ENCODE data around the gene WDR55.
"Not testable (repeated sequence)": the region's sequence is repeated elsewhere in the genome, so short reads cannot be mapped to it uniquely, and the experiment has no call there.

The WDR55 gene

DNA sequence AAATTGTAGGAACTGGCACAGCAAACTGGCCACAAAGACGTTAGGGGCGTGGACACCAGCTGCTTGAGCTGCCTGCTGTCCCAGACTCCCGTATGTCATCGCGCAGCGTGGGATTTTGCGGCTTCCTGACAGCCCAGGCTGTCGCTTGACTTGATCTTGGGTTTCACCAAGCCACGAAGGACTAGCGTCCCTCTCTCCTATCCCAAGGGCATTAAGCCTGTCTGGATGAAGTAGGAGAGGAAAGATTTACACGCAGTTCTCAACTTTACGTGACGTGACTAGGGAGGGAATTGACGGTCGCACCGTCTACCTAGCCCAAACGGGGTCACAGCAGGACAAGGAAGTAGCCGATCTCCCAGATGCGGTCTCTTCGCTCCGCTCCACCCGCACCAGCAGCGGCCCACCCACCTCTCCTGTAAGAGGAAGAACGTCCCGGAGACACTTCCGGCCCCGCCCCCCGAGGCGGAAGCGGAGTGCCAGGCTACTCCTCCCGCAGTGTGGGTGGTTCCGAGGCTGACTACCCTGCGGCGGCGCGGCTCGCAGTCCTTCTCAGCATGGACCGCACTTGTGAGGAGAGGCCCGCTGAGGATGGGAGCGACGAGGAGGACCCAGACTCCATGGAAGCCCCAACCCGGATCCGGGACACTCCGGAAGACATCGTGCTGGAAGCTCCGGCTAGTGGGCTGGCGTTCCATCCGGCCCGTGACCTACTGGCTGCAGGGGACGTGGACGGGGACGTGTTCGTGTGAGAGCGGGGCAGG is at the start of gene WDR55:
Gene WDR55, plus strand, starts transcription at position 546 of the 761 bp plus-strand sequence. Its CDS starts 9 bp downstream, at position 555.
- H3K4me3 ChIP-seq, result peak within 1 kb of the TSS; percentile 92
- DNase-seq (ENCODE audit: low spot score), result peak; percentile 98
- peak within 1 kb of the TSS; percentile 94 to 97 for H3K27ac ChIP-seq
- TF ChIP-seq, protein P1, sequence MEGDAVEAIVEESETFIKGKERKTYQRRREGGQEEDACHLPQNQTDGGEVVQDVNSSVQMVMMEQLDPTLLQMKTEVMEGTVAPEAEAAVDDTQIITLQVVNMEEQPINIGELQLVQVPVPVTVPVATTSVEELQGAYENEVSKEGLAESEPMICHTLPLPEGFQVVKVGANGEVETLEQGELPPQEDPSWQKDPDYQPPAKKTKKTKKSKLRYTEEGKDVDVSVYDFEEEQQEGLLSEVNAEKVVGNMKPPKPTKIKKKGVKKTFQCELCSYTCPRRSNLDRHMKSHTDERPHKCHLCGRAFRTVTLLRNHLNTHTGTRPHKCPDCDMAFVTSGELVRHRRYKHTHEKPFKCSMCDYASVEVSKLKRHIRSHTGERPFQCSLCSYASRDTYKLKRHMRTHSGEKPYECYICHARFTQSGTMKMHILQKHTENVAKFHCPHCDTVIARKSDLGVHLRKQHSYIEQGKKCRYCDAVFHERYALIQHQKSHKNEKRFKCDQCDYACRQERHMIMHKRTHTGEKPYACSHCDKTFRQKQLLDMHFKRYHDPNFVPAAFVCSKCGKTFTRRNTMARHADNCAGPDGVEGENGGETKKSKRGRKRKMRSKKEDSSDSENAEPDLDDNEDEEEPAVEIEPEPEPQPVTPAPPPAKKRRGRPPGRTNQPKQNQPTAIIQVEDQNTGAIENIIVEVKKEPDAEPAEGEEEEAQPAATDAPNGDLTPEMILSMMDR (IDR thresholded peaks at IDR 0.05), result no peak

- H3K27ac ChIP-seq, result no peak overlapping the region
- no peak for DNase-seq (ENCODE audit: low spot score)
- H3K4me3 ChIP-seq, result no peak overlapping the region
- TF ChIP-seq, protein P1 (IDR thresholded peaks at IDR 0.05), result no peak
These were observed 42.4 kb upstream of the WDR55 start for GRCh38 chr5:140622301-140622700.

- not testable (repeated sequence) for DNase-seq (ENCODE audit: low spot score); H3K27ac ChIP-seq; H3K4me3 ChIP-seq
These were observed 41.6 kb upstream of the WDR55 start for GRCh38 chr5:140623061-140623460.

DNA sequence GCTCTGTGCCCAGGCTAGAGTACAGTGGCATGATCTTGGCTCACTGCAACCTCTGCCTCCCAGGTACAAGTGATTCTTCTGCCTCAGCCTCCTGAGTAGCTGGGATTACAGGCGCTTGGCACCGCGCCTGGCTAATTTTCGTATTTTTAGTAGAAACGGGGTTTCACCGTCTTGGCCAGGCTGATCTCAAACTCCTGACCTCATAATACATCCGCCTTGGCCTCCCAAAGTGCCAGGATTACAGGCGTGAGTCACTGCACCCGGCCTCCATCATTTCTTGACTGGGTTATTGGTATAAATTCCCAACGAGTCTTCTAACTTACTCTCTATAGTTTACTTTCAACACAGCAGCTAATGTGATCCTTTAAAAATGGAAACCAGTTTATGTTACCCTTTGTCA is 39.8 kb upstream of the WDR55 start:
- H3K27ac ChIP-seq; H3K4me3 ChIP-seq; DNase-seq (ENCODE audit: low spot score): not testable (repeated sequence)

GRCh38 chr5:140627972-140628371 is 36.7 kb upstream of the WDR55 start:
- Histone ChIP-seq H3K4me3 (no peak overlapping the region), H3K27ac (no peak overlapping the region)
- TF ChIP-seq, protein P1 (IDR thresholded peaks at IDR 0.05), result no peak
- no peak for DNase-seq (ENCODE audit: low spot score)

DNA sequence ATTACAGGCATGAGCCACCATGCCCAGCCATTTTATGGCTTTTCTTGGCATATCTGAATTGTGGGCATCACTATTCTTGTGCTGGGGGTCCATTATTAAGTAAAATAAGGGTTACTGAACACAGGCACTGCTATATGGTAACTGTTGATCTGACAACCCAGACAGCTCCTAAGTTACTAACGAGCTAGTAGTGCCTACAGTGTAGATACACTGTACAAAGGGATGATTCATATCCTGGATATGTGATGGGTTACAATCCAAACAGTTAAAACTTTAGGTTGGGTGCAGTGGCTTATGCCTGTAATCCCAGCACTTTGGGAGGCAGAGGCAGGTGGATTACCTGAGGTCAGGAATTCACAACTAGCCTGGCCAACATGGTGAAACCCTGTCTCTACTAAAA is 36.0 kb upstream of the WDR55 start:
- no peak overlapping the region for H3K4me3 ChIP-seq
- DNase-seq (ENCODE audit: low spot score), result no peak
- TF ChIP-seq, protein P1 (IDR thresholded peaks at IDR 0.05), result no peak

DNA sequence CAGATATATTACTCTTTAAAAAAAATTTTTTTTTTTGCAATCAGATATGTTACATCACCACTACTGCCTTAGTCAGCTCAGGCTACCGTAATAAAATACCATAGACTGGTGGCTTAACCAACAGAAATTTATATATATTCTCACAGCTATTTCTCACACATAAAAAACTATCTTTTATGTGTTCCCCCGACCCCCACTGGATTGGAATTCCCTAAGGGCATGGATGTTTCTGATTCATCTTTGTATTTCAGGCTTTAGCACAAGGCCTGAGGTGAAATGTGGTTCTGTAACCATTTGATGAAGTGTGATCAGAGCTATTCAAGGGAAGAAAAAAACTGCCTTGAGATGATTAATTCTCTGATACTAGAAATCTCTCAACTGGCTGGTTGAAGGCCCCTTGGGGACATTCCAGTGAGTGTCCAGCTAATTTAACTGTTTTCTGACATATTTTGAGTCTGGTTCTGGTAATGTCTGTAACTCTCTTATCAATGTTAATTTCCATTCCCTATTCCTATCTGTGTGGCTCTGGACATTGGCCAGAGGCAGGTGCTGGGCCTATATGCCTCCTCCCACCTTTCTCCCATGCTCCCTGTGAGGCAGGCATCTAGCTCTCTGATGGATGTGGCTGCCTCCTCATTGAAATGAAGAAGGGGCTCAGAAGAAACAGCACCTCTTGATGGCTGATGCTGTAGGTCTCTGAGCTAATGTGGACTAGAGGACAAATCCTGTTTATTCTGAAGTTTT is 34.2 kb upstream of the WDR55 start:
- peak overlapping the region; percentile 74 for H3K4me3 ChIP-seq
- H3K27ac ChIP-seq, result peak overlapping the region in 1 of 2 donors; percentile 81
- TF ChIP-seq, protein P1 (IDR thresholded peaks at IDR 0.05), result no peak
- DNase-seq (ENCODE audit: low spot score), result no peak

More for the DNA sequence above, 36.0 kb upstream of the WDR55 start:
- H3K27ac ChIP-seq, result no peak overlapping the region

GRCh38 chr5:140631036-140631417 is 33.7 kb upstream of the WDR55 start:
- Histone ChIP-seq H3K27ac (peak overlapping the region in 1 of 2 donors; percentile 81), H3K4me3 (peak overlapping the region; percentile 74)
- TF ChIP-seq, protein P1 (IDR thresholded peaks at IDR 0.05), result no peak
- no peak for DNase-seq (ENCODE audit: low spot score)

All from coronary artery (tissue), 2 donors.